Kasumi-1 (cell line): ENCODE results near the gene MAD1L1.

Source experiments
- DNase-seq, 2 experiments: peaks; one replicate each; lab custom pipeline; 2025; lab: John Stamatoyannopoulos, UW

Gene MAD1L1

GRCh38 chr7:2117646-2118045 lies 115.1 kb downstream of the MAD1L1 start:
- no peak for DNase-seq

GRCh38 chr7:2116989-2117591 lies 115.7 kb downstream of the MAD1L1 start:
- DNase-seq: no peak

- no peak for DNase-seq
These were observed 116.3 kb downstream of the MAD1L1 start for GRCh38 chr7:2116448-2116810.

- no peak for DNase-seq
These were observed 116.8 kb downstream of the MAD1L1 start for GRCh38 chr7:2115760-2116447.

- no peak for DNase-seq
These were observed 117.6 kb downstream of the MAD1L1 start for GRCh38 chr7:2114926-2115759.

GRCh38 chr7:2114052-2114451 lies 118.7 kb downstream of the MAD1L1 start:
- DNase-seq: no peak

GRCh38 chr7:2112261-2113198 lies 120.2 kb downstream of the MAD1L1 start:
- no peak for DNase-seq

GRCh38 chr7:2111568-2111967 lies 121.2 kb downstream of the MAD1L1 start:
- no peak for DNase-seq

- DNase-seq: no peak
These were observed 121.9 kb downstream of the MAD1L1 start for GRCh38 chr7:2110610-2111396.

- DNase-seq: no peak
These were observed 122.7 kb downstream of the MAD1L1 start for GRCh38 chr7:2109936-2110609.

GRCh38 chr7:2109251-2109872 lies 123.4 kb downstream of the MAD1L1 start:
- no peak for DNase-seq

- DNase-seq: no peak
These were observed 124.1 kb downstream of the MAD1L1 start for GRCh38 chr7:2108501-2109250.

GRCh38 chr7:2108071-2108455 lies 124.7 kb downstream of the MAD1L1 start:
- DNase-seq: no peak

GRCh38 chr7:2107386-2108070 lies 125.2 kb downstream of the MAD1L1 start:
- DNase-seq: no peak

GRCh38 chr7:2106924-2107323 lies 125.8 kb downstream of the MAD1L1 start:
- DNase-seq: no peak

- no peak for DNase-seq
These were observed 126.3 kb downstream of the MAD1L1 start for GRCh38 chr7:2106440-2106839.

GRCh38 chr7:2105917-2106316 lies 126.8 kb downstream of the MAD1L1 start:
- DNase-seq: no peak

GRCh38 chr7:2105280-2105679 lies 127.5 kb downstream of the MAD1L1 start:
- DNase-seq: no peak

- no peak for DNase-seq
These were observed 128.0 kb downstream of the MAD1L1 start for GRCh38 chr7:2104716-2105115.
